HepG2 (cell line): ENCODE data around the gene CAMK1. TPM values are rescaled to one million over a fixed set of nuclear protein-coding genes. Genes with fewer than 3 reads are reported as not detected.

ENCODE experiments used
- ARNTL ChIP-seq: sonication (generic); formaldehyde crosslinking; IDR thresholded peaks from 2 replicates; pipeline ENCODE4 v1.4.0; 2020; ENCODE audit warnings: mild to moderate bottlenecking, missing genetic modification reagents
- FIP1L1 ChIP-seq: fragments of 200-400 bp; formaldehyde crosslinking; IDR thresholded peaks from 2 replicates; pipeline ENCODE4 v1.6.1; 2018; ENCODE audit warnings: low read depth, mild to moderate bottlenecking, low read length, moderate library complexity, borderline replicate concordance; ENCODE audit not compliant: insufficient read depth
- GLI4 ChIP-seq: sonication (generic); formaldehyde crosslinking; IDR thresholded peaks from 2 replicates; pipeline ENCODE4 v1.5.1; 2020; ENCODE audit warnings: missing genetic modification reagents, mild to moderate bottlenecking, moderate library complexity, borderline replicate concordance
- HOXD1 ChIP-seq: sonication (generic); formaldehyde crosslinking; IDR thresholded peaks from 2 replicates; pipeline ENCODE4 v1.5.0; 2020; ENCODE audit warnings: missing genetic modification reagents
- KMT2A ChIP-seq: sonication (generic); formaldehyde crosslinking; IDR thresholded peaks from 2 replicates; pipeline ENCODE4 v1.4.0; 2020; ENCODE audit warnings: missing genetic modification reagents
- MBNL3 ChIP-seq: fragments of 250-450 bp; sonication (Bioruptor Pico); conservative IDR thresholded peaks from 2 replicates; pipeline ENCODE4 v1.8.0; 2022; ENCODE audit warnings: mild to moderate bottlenecking, inconsistent platforms
- NFKB2 ChIP-seq: sonication (generic); formaldehyde crosslinking; IDR thresholded peaks from 2 replicates; pipeline ENCODE4 v1.4.0; 2020; ENCODE audit warnings: missing genetic modification reagents, borderline replicate concordance
- NFYB ChIP-seq: sonication (generic); formaldehyde crosslinking; IDR thresholded peaks from 2 replicates; pipeline ENCODE4 v1.4.0; 2020; ENCODE audit warnings: missing genetic modification reagents
- POLR2G ChIP-seq: fragments of 200-400 bp; formaldehyde crosslinking; IDR thresholded peaks from 2 replicates; pipeline ENCODE4 v1.6.1; 2018; ENCODE audit warnings: mild to moderate bottlenecking, low read depth, low read length, moderate library complexity
- PPARG ChIP-seq: conservative IDR thresholded peaks from 2 replicates; pipeline ENCODE4 v1.6.1; 2016; ENCODE audit warnings: missing biosample characterization, missing genetic modification reagents
- SKI ChIP-seq: fragments of 450-650 bp; IDR thresholded peaks from one replicate; pipeline ENCODE4 v1.6.1; 2018; ENCODE audit warnings: mild to moderate bottlenecking; ENCODE audit not compliant: partially characterized antibody
- SRSF4 ChIP-seq: fragments of 200-400 bp; formaldehyde crosslinking; IDR thresholded peaks from one replicate; pipeline ENCODE4 v1.6.1; 2018; ENCODE audit warnings: mild to moderate bottlenecking, low read depth, low read length, moderate library complexity; ENCODE audit not compliant: poor library complexity, severe bottlenecking
- STAG1 ChIP-seq: sonication (generic); formaldehyde crosslinking; IDR thresholded peaks from 2 replicates; pipeline ENCODE4 v1.4.0; 2020; ENCODE audit warnings: missing genetic modification reagents
- STAT5B ChIP-seq: sonication (generic); formaldehyde crosslinking; IDR thresholded peaks from 2 replicates; pipeline ENCODE4 v1.4.0; 2020; ENCODE audit warnings: missing genetic modification reagents
- ZC3H13 ChIP-seq: sonication (generic); formaldehyde crosslinking; IDR thresholded peaks from 2 replicates; pipeline ENCODE4 v1.8.1; 2023; ENCODE audit warnings: mild to moderate bottlenecking, missing genetic modification reagents, moderate library complexity
- ZFP1 ChIP-seq: IDR thresholded peaks from 2 replicates; pipeline ENCODE4 v1.6.1; 2016
- ZHX1 ChIP-seq: sonication (generic); formaldehyde crosslinking; IDR thresholded peaks from 2 replicates; pipeline ENCODE4 v1.8.1; 2022; ENCODE audit warnings: low read depth, mild to moderate bottlenecking, missing genetic modification reagents
- ZNF124 ChIP-seq: sonication (generic); formaldehyde crosslinking; IDR thresholded peaks from 2 replicates; pipeline ENCODE4 v1.4.0; 2020; ENCODE audit warnings: missing genetic modification reagents
- ZNF260 ChIP-seq: sonication (generic); formaldehyde crosslinking; IDR thresholded peaks from 2 replicates; pipeline ENCODE4 v1.4.0; 2020; ENCODE audit warnings: missing genetic modification reagents, low read depth, mild to moderate bottlenecking, borderline replicate concordance
- ZNF446 ChIP-seq: sonication (generic); formaldehyde crosslinking; IDR thresholded peaks from 2 replicates; pipeline ENCODE4 v1.5.0; 2020; ENCODE audit warnings: mild to moderate bottlenecking, missing genetic modification reagents
- ZNF546 ChIP-seq: sonication (generic); formaldehyde crosslinking; conservative IDR thresholded peaks from 2 replicates; pipeline ENCODE4 v1.8.1; 2023; ENCODE audit warnings: mild to moderate bottlenecking, missing genetic modification reagents
- ZNF577 ChIP-seq: sonication (generic); formaldehyde crosslinking; IDR thresholded peaks from 2 replicates; pipeline ENCODE4 v1.4.0; 2020; ENCODE audit warnings: mild to moderate bottlenecking, low read depth, missing genetic modification reagents, borderline replicate concordance
- ZNF776 ChIP-seq: sonication (generic); formaldehyde crosslinking; IDR thresholded peaks from 2 replicates; pipeline ENCODE4 v1.4.0; 2020; ENCODE audit warnings: mild to moderate bottlenecking, missing genetic modification reagents
- ZSCAN21 ChIP-seq: sonication (generic); formaldehyde crosslinking; IDR thresholded peaks from 2 replicates; pipeline ENCODE4 v1.8.0; 2022; ENCODE audit warnings: mild to moderate bottlenecking, missing genetic modification reagents, moderate library complexity, borderline replicate concordance
- ZXDC ChIP-seq: sonication (generic); formaldehyde crosslinking; IDR thresholded peaks from 2 replicates; pipeline ENCODE4 v1.5.0; 2020; ENCODE audit warnings: mild to moderate bottlenecking, missing genetic modification reagents
- polyA plus RNA-seq, 8 experiments: library from polyadenylated mRNA; depleted of rRNA in 3 of 8; stranded (reverse) in 7 of 8; unstranded in 1 of 8; fragments of >200 nt; fragmentation: Illumina TruSeq in 4 of 8; extraction: Trizol in 4 of 8; gene quantifications; 2 replicates each; pipeline versions ENCODE4 v1.2.1 to v1.2.3, GENCODE V29; 2011 to 2016; ENCODE audit warnings: low read depth in 4 of 8, missing spikeins in 1 of 8, mixed read lengths in 1 of 8; ENCODE audit not compliant: insufficient read depth in 1 of 8
- total RNA-seq, 5 experiments: library from RNA; depleted of rRNA; stranded (reverse); fragments of >200 nt; fragmentation: Illumina TruSeq; extraction: Trizol; gene quantifications; 2 replicates each; pipeline ENCODE4 v1.2.3, GENCODE V29; 2016; ENCODE audit warnings: low read depth in 1 of 5
- TF ChIP-seq, protein P1 (sequence below): sonication (generic); formaldehyde crosslinking; IDR thresholded peaks from 2 replicates; pipeline ENCODE4 v1.4.0; 2020; ENCODE audit warnings: missing genetic modification reagents

The CAMK1 gene
- total and polyA plus RNA-seq, 2 of the 13 experiments (the other 11 are each of a cell fraction or from before 2014, with no cell fraction given), result 26.4 to 53.3 TPM

- peak; percentile 62; the same call in 1 of the 2 replicates for TF ChIP-seq PPARG (CRISPR knock-in tag)
- no peak for TF ChIP-seq HOXD1 (CRISPR knock-in tag)
- TF ChIP-seq STAT5B (CRISPR knock-in tag), result no peak
- TF ChIP-seq ZNF546 (CRISPR knock-in tag), result 0 out of 2 replicates have a peak, but pooled peaks have one; percentile 49
- TF ChIP-seq NFKB2, result no peak
- TF ChIP-seq ZHX1 (CRISPR knock-in tag), result no peak
- TF ChIP-seq FIP1L1, result no peak
- no peak for TF ChIP-seq GLI4
- no peak for TF ChIP-seq ZNF260
- no peak for TF ChIP-seq ZC3H13 (CRISPR knock-in tag)
- no peak for TF ChIP-seq SRSF4
- TF ChIP-seq NFYB (CRISPR knock-in tag), result no peak; the same call in 1 of the 2 replicates
- TF ChIP-seq ZSCAN21 (CRISPR knock-in tag), result no peak
- no peak for TF ChIP-seq SKI
- TF ChIP-seq, protein P1, sequence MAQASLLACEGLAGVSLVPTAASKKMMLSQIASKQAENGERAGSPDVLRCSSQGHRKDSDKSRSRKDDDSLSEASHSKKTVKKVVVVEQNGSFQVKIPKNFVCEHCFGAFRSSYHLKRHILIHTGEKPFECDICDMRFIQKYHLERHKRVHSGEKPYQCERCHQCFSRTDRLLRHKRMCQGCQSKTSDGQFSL (CRISPR knock-in tag), result no peak
- no peak for TF ChIP-seq MBNL3
- TF ChIP-seq POLR2G, result peak; percentile 82
- TF ChIP-seq ZNF124 (CRISPR knock-in tag), result no peak; the same call in 1 of the 2 replicates
- TF ChIP-seq ZFP1, result no peak
- no peak for TF ChIP-seq ZNF577 (CRISPR knock-in tag)
- no peak; the same call in 1 of the 2 replicates for TF ChIP-seq KMT2A (CRISPR knock-in tag)
- no peak for TF ChIP-seq ZNF776 (CRISPR knock-in tag)
- TF ChIP-seq ZNF446, result no peak
- TF ChIP-seq ARNTL (CRISPR knock-in tag), result no peak
- TF ChIP-seq STAG1 (CRISPR knock-in tag), result no peak
- no peak for TF ChIP-seq ZXDC (CRISPR knock-in tag)
Observed at GRCh38 chr3:9792405-9793160, 22.8 kb upstream of the CAMK1 start, which contains the start of the genes ARPC4 and TADA3 (continued).
